Measurements from ENCODE around the gene NAA40. TPM values are rescaled to one million over a fixed set of nuclear protein-coding genes. Genes with fewer than 3 reads are reported as not detected.

The NAA40 gene
- total and polyA plus RNA-seq, 10 of the 15 experiments (the other 5 are each of a cell fraction or from before 2014, with no cell fraction given) = 4.8 to 31.6 (median 22.2) TPM

- TF ChIP-seq HSF1 (IDR thresholded peaks at IDR 0.05; ENCODE audit: low read depth, low read length) (no peak), SPI1 (IDR thresholded peaks at IDR 0.05; ENCODE audit: borderline replicate concordance, insufficient read depth, low read depth, low read length) (peak; percentile 82), ZBTB33 (IDR thresholded peaks at IDR 0.05) (no peak), NR2F1 (conservative IDR thresholded peaks at IDR 0.05) (no peak; the same call in 1 of the 2 replicates), PBX3 (IDR thresholded peaks at IDR 0.05; ENCODE audit: insufficient replicate concordance, low read depth, low read length) (no peak), RUNX3 (IDR thresholded peaks at IDR 0.05; ENCODE audit: low read length) (peak; percentile 94), CEBPZ (IDR thresholded peaks at IDR 0.05; ENCODE audit: low read depth, low read length) (no peak), SMAD5 (IDR thresholded peaks at IDR 0.05; ENCODE audit: low read depth) (no peak), ELK1 (IDR thresholded peaks at IDR 0.05; ENCODE audit: low read depth, low read length) (no peak), BCLAF1 (IDR thresholded peaks at IDR 0.05) (no peak), ZBTB11 (CRISPR knock-in tag; IDR thresholded peaks at IDR 0.05) (no peak), RBBP5 (conservative IDR thresholded peaks at IDR 0.05) (no peak)
Observed at GRCh38 chr11:63951779-63952536, 13.2 kb downstream of the NAA40 start (continued).

Data from GM12878 (cell line).